NCI-H1436 treated with DMSO at 0.1 percent for 48 hours (cell line): ENCODE measurements around the gene FNDC5.

ENCODE experiments used
- DNase-seq: peaks from one replicate; lab custom pipeline; 2025; lab: John Stamatoyannopoulos, UW

Gene FNDC5

DNA sequence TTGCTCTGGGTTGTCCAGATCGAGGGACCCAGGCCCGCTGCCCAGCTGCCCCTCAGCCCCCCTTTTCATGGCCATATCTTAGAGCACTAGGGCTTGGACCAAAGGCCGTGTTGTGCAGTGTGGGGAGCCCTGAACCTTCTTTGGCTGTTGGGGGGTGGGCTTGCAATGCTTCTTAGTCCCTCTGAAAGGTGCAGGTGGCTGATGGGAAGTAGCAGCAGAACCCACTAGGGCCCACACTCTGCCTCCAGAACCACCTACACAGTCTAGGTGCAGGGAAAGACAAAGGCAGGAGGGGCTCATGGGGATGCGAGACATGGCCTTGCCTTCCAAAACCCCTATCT is 13.3 kb upstream of the FNDC5 start:
- DNase-seq, result no peak

DNA sequence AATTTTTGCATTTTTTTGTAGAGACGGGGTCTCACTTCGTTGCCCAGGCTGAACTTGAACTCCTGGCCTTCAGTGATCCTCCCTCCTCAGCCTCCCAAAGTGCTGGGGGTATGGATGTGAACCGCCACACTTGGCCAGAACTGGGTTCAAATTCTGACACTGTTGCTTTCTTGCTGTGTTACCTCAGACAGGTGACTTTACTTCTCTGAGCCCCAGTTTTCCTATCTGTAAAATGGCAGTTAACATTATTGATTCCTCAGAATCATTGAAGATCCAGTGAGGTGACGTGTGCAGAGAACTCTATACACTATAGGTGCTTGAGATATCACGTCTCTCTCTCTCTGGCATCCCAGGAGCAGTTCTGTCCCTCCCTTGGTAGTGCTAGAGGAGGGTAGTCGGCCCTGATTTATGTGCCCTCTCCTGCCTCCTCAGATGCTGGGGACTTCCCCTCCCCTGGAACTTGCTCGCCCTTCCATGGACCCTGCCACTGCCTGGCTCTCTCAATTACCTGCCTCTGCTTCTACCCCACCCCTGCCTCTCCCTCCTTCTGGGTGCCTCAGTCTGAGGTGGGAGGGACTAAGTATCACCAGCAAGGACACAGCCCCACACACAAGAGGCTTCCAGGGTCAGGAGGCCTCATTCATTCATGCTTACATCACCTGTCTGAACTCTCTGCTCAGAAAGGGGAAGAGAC is 12.8 kb upstream of the FNDC5 start:
- DNase-seq, result no peak

DNA sequence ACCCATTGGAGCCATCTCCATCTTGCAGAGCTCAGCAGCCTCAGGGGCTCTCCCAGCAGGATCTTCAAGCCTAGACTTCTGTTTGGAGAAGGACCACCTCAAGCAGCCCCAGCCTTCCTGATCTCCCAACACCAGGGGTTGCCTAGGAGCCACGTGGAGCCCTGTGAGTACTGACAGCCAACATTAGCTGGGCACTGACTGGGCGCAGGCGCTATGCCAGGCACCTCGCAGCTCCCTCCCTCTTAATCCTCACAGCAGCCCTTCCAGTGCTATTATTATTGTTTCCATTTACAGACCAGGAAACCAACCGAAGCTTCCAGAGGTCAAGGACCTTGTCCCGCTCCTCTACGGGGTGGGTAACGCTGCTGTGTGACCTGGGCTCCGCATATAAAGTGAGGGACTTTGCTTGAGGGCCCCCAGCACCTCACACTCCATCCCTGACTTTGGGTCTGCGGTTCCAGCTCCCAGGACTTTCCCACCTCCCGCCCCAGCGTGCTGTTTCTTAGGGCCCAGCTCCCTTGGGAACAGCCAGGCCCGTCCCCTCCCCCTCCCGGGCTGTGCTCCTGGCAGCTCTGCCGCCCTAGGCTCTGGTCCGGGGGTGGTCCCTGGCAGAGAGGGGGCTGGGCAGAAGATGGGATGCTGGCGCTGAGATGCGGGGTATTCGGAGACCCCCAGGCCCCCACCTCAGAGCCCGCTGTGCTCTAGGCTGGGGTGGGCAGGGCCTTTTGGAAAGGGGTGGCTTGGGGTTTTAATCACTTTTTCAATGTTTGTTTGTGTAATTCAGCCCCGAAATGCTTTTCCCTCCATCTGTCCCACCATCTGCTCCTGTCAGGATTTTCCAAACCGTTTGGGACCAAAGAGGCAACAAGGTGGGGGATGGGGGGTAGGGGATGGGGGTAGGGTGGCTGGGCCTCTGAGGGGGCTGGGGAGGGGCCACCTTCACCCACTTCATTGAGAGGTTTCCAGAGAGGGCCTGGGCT is 11.4 kb upstream of the FNDC5 start:
- no peak for DNase-seq

DNA sequence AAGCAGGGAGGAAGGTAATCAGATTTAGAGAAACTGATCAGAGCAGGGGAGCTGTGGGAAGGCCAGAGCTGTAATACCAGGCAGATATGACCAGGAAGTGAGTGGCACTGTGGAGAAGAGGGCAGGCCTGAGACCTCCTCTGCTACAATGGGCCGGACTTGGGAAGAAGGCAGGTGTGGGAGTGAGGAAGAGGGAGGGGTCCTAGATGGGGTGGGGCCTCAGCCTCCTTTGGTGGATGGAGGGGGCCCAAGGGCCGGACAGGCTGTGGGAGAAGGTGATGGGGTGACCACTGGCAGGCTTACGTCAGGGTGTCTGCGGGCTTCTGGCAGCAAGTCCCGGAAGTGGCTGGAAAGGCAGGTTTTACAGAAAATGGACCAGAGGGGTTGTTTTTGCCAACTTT is 10.6 kb upstream of the FNDC5 start:
- DNase-seq, result no peak

DNA sequence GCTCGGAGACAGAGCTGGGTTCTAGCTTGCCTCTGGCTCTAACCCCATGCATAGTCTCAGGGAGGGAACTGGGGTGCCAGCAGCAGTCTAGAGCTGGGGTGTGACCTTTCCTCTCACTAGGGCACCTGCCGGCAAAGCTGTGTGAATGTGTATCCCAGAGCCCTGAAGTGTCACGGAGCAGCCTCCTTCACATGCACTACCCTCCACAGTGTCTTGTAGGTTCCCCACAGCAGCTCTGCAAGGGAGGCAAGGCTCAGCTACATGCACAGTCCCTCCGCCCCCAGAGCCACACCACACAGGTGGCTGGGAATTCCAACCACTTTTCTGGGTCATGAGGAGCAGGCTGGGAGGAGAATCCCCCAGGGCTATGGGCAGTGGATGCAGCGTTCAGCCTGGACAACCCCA is 7.9 kb upstream of the FNDC5 start:
- no peak for DNase-seq

DNA sequence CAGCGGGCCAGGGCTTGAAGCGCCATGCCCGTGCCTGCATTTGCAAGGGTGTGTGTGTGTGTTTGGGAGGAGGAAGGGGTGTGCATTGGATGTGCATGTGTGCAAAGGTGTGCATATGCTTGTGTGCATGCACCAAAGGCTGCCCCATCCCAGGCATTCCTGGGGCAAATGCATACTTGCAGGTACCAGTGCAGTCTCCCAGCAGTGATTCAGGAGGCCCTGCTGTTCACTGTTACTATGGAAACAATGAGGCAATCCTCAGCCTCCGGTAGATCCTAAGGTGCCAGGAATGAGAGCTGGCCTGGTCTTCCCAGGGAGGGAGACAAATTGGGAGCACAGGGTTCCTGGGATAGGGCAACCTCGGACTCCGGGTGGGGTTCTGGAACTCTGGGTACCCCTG is 7.5 kb upstream of the FNDC5 start:
- no peak for DNase-seq

DNA sequence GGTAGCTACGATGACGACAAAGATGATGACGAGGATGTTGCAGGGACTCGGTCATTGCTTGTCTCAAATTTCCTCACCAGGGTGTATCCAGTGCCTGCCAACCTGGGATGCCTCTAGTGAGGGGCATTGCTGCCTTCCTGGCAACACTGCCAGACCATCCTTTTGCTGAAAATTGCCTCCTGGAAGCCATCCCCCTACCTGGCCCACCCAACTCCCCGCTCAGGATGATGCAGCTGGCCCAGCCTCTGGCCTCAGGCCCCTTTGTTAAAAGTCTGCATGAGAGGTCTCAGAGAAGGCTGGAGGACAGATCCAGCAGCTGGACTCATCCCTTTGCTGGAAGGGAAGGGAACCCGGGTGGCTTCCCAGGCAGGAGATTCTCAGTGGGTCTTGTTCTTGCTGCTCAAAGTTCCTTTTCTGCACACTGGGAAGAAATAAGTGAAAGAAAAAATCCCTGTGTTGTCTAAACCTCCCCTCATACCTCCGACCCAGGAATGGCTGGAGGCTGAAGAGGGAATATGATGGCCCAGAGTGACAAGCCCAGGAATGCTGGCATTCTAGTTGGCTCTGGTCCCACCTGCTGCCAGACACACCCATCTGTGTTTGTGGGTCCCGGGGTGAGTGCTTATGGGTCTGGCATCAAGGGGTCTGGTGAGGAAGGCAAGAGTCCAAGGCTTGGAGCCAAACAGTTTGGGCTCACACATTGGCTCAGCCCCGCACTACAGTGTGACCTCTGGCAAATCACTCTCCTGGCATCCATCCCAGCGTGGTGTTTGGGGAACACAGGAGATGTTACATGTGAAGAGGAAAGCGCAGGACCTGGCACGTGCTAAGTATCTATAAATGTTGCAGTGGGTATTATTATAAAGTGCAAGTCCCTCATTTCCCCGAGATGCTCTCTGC is 6.7 kb upstream of the FNDC5 start:
- no peak for DNase-seq

DNA sequence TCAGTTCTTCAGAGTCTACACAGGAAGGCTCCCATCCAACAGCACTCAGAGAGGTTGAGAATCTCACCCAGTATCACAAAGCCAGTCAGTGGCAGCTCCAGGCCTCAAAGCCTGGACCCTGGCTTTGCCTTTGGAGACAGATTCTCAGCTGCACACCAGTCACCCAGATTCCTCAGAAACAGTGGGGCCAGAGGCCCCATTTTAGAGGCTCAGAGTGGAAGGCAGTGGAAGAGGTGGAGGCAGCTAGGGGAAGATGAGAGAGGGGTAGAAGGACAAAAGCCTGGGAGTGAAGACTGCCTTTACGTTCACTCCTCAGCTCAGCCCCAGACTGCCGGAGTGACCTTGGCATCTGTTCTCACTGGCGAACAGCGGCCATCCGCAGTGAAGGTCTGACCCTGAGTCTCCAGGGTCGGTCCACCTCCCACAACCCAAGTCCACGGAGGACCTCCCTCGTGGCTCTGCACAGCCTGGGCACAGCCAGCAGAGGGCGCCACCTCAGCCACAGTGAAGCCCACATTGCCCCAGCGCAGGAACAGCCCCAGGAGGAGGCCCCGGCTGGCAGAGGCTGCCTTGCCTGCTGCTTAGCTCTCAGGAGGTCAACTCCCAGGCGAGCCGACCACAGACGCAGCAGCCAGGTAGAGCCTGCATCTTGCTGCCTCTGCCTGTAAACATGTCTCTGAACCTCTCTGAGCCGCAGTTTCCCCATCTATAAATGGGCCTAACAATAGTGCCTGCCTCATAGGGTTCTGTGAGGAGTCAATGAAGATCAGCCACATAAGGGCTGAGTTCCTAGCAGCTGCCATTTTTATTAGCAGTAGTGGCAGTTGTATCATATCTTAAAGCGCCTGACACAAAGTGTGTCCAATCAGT is 5.9 kb upstream of the FNDC5 start:
- DNase-seq, result no peak

DNA sequence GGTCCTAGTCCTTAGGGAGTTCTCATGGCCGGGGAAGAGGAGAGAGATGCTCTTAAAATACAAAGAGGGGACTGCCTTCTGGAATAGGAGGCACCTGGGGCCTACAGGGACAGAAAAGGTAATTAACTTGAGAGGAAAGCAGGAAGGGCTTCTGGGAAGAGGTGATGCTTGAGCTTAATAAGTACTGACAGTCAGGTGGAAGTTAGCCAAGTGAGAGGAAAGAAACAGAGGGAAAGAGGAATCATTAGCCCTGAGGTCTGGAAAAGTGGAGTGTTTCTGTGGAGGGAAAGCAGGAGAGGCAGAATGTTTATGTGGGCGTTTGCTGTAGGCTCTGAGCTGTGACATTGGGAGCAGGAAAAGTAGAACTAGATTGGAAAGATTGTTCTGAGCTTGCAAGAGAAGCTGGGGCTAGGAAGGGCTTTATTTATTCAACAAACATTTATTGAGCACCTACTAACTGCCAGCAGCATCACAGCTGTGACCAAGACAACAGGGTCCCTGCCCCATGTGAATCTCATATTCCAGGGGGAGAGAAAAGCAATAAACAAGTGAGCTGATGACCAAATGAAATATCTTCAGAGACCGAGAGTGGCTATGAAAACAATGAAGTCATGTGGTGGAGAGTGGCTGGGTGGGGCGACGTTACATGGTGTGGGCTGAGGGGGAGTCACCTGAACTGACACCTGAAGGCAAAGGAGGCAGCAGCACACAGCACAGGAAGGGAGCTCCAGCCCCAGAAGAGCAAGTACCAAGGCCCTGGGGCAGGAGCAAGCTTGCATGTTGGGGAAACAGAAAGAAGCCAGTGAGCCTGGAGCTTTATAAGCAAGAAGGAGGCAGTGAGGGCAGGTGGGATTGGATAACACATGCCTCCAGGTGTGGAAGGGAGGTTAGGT is 4.4 kb upstream of the FNDC5 start:
- DNase-seq, result no peak

DNA sequence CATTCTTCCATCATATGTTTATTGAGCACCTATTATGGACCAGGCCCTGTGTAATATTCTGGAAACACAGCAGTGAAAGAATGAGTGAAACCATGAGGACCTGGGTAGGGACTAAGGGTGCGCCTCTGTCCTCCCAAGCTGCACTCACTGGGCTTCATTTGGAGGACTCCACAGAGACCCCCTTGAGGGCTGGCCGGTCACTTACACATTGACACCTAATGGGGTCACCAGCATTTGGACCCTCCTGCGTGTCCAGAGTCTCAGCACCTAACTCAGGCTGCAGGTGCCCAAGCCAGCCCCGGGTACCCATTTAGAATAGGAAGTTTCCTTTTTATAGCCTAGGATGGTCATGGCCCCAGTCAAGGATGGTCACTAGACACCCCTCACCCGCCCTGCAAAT is 2.8 kb upstream of the FNDC5 start:
- no peak for DNase-seq

DNA sequence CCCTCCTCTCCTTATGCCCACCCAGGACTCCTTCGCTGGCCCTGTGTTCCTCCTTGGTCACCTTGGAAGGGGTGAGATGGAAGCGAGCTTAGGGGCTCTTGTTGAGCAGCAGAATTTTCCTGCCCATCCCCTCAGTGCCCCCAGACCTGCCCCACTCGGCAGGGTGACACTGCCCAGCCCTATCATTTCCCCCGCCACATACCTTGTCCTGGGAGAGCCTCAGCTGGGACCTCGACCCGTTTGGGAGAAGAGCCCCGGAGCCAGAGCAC is 1.4 kb upstream of the FNDC5 start:
- no peak for DNase-seq

DNA sequence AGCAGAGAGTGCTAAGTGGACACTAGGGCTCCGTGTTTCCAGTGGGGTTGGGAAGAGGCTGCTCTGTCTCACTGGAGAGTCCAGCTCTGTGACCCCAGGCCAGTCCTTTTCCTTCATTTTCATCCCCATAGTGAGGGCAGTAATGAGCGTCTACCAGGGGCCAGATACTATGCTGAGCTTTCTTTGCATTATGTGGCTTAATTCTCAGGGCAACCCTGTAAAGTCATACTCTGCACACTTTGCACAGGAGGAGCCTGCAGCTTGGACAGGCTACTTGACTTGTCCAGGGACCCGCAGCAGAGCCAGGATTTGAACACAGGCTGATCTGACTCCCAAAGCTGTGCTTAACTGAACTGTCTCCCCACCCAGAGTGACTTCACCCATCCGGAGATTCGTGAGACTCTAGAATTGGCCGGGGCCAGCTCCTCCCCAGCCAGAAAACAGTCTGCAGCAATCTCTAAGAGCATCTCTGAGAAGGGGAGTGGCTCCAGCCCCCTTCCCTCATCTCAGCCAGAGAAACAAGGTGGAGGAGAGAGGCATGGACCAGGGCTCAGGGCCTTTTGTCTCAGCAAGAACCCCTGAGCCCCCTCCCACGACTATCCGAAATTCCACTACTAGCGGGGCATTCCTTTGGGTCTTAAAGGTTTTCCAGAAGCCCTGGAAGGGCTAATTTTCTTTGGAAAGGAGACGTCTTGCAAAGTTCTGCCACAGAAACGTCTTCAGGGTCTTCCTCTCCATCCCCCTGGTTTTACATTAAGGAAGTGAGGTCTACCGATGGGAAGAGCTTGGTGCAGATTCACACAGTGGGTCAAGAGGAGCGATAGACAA is 866 bp upstream of the FNDC5 start:
- no peak for DNase-seq

DNA sequence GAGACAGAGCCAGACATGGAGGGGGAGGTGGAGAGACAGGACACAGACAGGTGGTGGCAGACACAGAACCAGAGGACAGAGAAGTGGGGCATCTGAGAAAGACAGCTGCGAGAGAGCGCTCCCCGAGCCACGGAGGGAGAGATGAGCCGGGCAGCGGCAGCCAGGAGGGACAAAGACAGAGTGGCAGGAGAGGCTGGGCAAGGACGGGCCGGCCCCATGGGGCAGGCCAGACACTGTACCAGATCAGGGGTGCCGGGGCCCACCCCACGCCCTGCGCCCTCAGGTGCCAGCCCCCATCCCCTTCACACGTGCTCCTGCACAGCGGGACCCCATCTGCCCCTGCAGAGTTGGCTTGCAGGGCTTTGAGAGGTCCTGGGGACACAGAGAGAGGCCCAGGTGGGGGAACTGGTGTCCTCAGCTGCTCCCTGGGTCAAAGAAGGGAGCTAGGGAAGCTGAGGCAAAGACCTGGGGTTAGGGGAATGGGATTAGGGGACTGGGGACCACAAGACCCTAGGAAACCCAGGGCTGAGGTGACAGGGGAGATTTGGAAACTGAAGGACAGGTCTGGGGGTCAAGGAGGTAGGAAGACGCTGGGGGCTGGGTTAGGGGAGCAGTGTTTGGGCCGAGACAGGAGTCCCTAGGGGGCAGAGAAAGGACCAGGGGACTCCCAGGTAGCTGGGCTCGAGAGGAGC is 643 bp downstream of the FNDC5 start:
- no peak for DNase-seq

DNA sequence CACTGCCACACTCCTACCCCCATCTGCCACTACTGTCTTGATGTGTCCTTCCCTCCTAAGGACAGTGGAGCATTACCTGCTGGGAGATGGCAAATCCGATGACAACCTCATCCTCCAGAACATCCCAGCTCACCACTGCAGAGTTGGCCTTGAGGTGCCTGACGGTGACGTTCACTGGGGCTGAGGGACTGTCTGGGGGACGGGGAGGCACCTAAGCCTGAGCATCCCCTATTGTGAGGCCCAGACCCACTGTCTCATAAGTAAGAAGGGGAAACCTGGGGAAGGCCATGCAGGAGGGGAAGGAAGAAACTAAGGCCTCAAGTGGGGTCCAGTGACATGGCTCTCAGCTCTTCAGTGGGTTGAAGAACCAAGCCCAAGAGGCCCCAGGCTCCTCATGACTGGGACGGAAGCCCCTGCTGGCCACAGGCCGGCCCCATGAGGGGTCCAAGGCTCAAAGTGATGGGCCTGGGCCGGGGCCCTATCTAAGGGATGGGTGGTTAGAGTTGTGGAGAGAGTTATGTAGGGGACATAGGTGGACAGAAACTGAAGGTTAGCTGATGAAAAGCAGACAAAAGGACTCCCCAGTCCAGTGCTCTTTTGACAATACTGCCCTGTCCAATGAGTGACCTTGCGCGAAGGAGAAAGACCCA is 1.8 kb downstream of the FNDC5 start:
- no peak for DNase-seq

DNA sequence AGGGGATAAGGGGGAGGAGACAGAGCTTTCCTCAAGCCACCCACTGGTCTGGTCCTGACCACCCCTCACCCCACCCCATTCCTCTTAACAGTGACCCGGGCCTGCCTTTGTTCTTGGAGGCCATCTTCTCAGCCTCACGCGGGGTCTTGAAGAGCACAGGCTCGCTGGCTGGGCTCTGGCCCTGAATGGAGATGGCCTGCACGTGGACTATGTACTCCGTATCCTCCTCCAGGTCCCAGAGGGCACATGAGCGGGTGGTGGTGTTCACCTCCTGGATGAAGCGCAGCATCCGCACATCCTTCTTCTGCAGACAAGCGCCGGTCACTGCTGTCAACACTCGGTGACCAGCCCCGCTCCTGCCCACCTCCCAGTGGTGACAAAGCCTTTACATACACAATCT is 2.6 kb downstream of the FNDC5 start:
- DNase-seq, result no peak

DNA sequence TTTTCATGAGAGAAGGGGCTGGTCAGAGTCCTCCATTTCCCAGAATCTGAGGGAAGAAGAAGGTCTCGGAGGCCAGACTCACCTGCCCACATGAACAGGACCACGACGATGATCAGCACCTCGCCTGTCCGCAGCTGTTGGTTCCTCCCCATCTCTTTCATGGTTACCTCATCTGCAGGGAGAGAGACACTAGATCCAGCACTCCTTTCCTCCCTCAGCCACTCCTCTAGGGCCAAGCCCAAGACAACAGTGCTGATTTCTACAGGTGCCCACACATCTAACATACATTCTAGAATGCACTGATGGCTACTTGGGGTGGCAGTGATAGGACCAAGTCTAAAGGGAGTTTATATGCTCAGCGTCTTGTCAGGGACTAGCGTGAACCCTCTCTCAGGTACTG is 3.0 kb downstream of the FNDC5 start:
- DNase-seq, result no peak

DNA sequence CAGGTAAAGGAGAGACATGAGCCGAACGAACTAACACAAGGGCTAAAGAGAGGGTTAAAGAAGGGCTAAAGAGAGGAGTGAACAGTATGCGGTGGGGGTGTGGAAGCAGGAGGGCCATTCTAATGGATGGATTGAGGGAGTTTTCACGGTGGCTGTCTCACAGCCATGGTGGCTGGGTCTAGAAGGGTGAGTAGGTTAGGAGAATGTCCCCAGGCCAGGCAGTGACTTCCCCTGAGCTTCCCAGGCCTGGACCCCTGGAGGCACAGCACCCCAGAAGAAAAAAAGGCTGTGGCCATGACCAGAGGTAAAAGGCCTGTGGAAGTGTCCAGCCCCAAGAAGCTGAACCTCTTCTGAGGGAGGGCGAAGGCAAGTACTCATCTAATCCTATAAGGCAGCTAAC is 3.6 kb downstream of the FNDC5 start:
- DNase-seq, result no peak

DNA sequence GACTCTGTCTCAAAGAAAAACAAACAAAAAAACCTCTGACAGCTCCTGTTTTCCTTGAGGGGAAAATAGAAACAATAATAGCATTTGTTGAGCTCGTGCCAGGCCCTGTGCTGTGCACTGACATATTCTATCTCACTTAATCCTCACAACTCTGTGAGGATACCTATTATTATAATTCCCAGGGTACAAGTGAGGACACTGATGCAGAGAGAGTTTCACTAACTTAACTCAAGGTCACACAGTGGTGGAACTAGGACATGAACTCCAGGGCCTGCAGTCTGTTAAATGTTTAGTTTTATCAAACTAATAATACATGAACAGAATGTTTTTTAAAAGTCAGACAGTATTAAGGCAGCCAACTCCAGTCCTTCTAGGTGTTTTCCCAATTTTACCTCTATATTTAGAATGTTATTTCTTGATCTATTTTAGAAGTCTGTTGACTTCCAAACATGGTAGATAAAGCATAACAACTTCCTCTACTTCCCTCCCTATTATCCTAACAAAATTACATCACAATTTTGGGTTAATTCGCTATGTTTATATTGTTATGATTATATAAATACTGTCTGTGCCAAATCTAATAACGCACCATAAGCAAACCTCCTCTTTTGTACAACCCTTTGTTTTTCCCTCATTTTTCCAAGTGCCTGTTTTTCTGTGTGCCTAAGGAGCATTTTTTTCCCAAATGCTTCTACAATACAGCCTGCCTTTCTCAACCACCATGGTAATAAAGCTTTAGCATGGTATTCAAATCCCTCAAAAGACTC is 4.9 kb downstream of the FNDC5 start:
- no peak for DNase-seq
